Measurements from ENCODE around the gene GOLGA3.

Gene GOLGA3

GRCh38 chr12:132797820-132798570, 30.7 kb downstream of the GOLGA3 start:
- no peak for TF ChIP-seq TAF1 (IDR thresholded peaks at IDR 0.05; ENCODE audit: borderline replicate concordance, insufficient read depth, low read length)
- no peak for TF ChIP-seq POLR2AphosphoS5 (IDR thresholded peaks at IDR 0.05; ENCODE audit: low read depth, low read length)
- TF ChIP-seq FOXP2 (optimal IDR thresholded peaks at IDR 0.05; ENCODE audit: borderline replicate concordance, extremely low read depth, extremely low read length, insufficient read depth): no peak
- TF ChIP-seq SIN3A (IDR thresholded peaks at IDR 0.05; ENCODE audit: borderline replicate concordance, insufficient read depth, low read length): no peak
- TF ChIP-seq REST (IDR thresholded peaks at IDR 0.05; ENCODE audit: insufficient read depth in 1 of 2, low read depth in 2 of 2, low read length in 2 of 2): no peak

- no peak for TF ChIP-seq SIN3A (IDR thresholded peaks at IDR 0.05; ENCODE audit: borderline replicate concordance, insufficient read depth, low read length)
These were observed 32.8 kb downstream of the GOLGA3 start for GRCh38 chr12:132795847-132796246.

GRCh38 chr12:132789099-132789471, 39.6 kb downstream of the GOLGA3 start:
- no peak for TF ChIP-seq REST (IDR thresholded peaks at IDR 0.05; ENCODE audit: insufficient read depth in 1 of 2, low read depth in 2 of 2, low read length in 2 of 2)
- no peak for TF ChIP-seq POLR2AphosphoS5 (IDR thresholded peaks at IDR 0.05; ENCODE audit: low read depth, low read length)
- no peak for TF ChIP-seq FOXP2 (optimal IDR thresholded peaks at IDR 0.05; ENCODE audit: borderline replicate concordance, extremely low read depth, extremely low read length, insufficient read depth)
- no peak for TF ChIP-seq SIN3A (IDR thresholded peaks at IDR 0.05; ENCODE audit: borderline replicate concordance, insufficient read depth, low read length)
- no peak for TF ChIP-seq TAF1 (IDR thresholded peaks at IDR 0.05; ENCODE audit: borderline replicate concordance, insufficient read depth, low read length)

- TF ChIP-seq TAF1 (IDR thresholded peaks at IDR 0.05; ENCODE audit: borderline replicate concordance, insufficient read depth, low read length): no peak
- no peak for TF ChIP-seq POLR2AphosphoS5 (IDR thresholded peaks at IDR 0.05; ENCODE audit: low read depth, low read length)
- TF ChIP-seq REST (IDR thresholded peaks at IDR 0.05; ENCODE audit: insufficient read depth in 1 of 2, low read depth in 2 of 2, low read length in 2 of 2): no peak
- no peak for TF ChIP-seq FOXP2 (optimal IDR thresholded peaks at IDR 0.05; ENCODE audit: borderline replicate concordance, extremely low read depth, extremely low read length, insufficient read depth)
- no peak for TF ChIP-seq SIN3A (IDR thresholded peaks at IDR 0.05; ENCODE audit: borderline replicate concordance, insufficient read depth, low read length)
These were observed 40.1 kb downstream of the GOLGA3 start for GRCh38 chr12:132788375-132789098.

GRCh38 chr12:132787877-132788276, 40.8 kb downstream of the GOLGA3 start:
- no peak for TF ChIP-seq REST (IDR thresholded peaks at IDR 0.05; ENCODE audit: insufficient read depth in 1 of 2, low read depth in 2 of 2, low read length in 2 of 2)
- TF ChIP-seq POLR2AphosphoS5 (IDR thresholded peaks at IDR 0.05; ENCODE audit: low read depth, low read length): no peak
- TF ChIP-seq SIN3A (IDR thresholded peaks at IDR 0.05; ENCODE audit: borderline replicate concordance, insufficient read depth, low read length): no peak
- no peak for TF ChIP-seq TAF1 (IDR thresholded peaks at IDR 0.05; ENCODE audit: borderline replicate concordance, insufficient read depth, low read length)
- no peak for TF ChIP-seq FOXP2 (optimal IDR thresholded peaks at IDR 0.05; ENCODE audit: borderline replicate concordance, extremely low read depth, extremely low read length, insufficient read depth)

All from PFSK-1 (cell line).